ENCODE data around the gene PLXNB3.
A peak's percentile ranks its signal among the peaks of the same experiment; 100 is the strongest.

Gene PLXNB3

GRCh38 chrX:153778684-153779101, 14.6 kb downstream of the PLXNB3 start:
- Mint-ChIP-seq H3K4me3 (no peak overlapping the region), H3K36me3 (peaks cover 2 to 6% of the 10 kb centered on the region in 2 donors), H3K4me1 (peaks cover 4 to 11% of the 10 kb centered on the region in 2 donors), H3K27me3 (peaks cover 9 to 10% of the 10 kb centered on the region in 2 donors), H3K9me3 (no peaks in the 10 kb centered on the region), H3K27ac (no peak overlapping the region)
- DNase-seq (no peak), ATAC-seq (replicated peaks) (no peak)

GRCh38 chrX:153779891-153780677, 16.0 kb downstream of the PLXNB3 start:
- H3K27ac Mint-ChIP-seq: peak overlapping the region; percentile 17
- H3K4me3 Mint-ChIP-seq: no peak overlapping the region
- H3K9me3 Mint-ChIP-seq: no peaks in the 10 kb centered on the region
- peaks cover 4 to 11% of the 10 kb centered on the region in 2 donors for H3K4me1 Mint-ChIP-seq
- peaks cover 9 to 10% of the 10 kb centered on the region in 2 donors for H3K27me3 Mint-ChIP-seq
- DNase-seq: no peak
- ATAC-seq (replicated peaks): no peak
- H3K36me3 Mint-ChIP-seq: peaks cover 5 to 6% of the 10 kb centered on the region in 2 donors

- DNase-seq: no peak
- peak in 1 of 2 donors; percentile 15 for ATAC-seq (replicated peaks)
- peaks cover 9 to 10% of the 10 kb centered on the region in 2 donors for H3K27me3 Mint-ChIP-seq
Measured at GRCh38 chrX:153780678-153781427, 16.8 kb downstream of the PLXNB3 start, which contains the start of gene SRPK3. Gene SRPK3, plus strand, starts transcription at chrX:153781041. Its CDS starts 46 bp downstream, at chrX:153781087.

GRCh38 chrX:153781428-153782047, 17.5 kb downstream of the PLXNB3 start:
- Mint-ChIP-seq H3K36me3 (peaks cover 8 to 13% of the 10 kb centered on the region in 2 donors), H3K27ac (no peak overlapping the region), H3K9me3 (no peaks in the 10 kb centered on the region), H3K4me3 (no peak overlapping the region), H3K4me1 (peaks cover 4 to 11% of the 10 kb centered on the region in 2 donors), H3K27me3 (peaks cover 9 to 10% of the 10 kb centered on the region in 2 donors)
- ATAC-seq (replicated peaks) (no peak), DNase-seq (no peak)

More at GRCh38 chrX:153780678-153781427, 16.8 kb downstream of the PLXNB3 start, which contains the start of gene SRPK3:
- H3K36me3 Mint-ChIP-seq: peaks cover 8 to 10% of the 10 kb centered on the region in 2 donors
- no peaks in the 10 kb centered on the region for H3K9me3 Mint-ChIP-seq
- peak within 1 kb of the TSS; percentile 17 for H3K27ac Mint-ChIP-seq
- peaks cover 4 to 11% of the 10 kb centered on the region in 2 donors for H3K4me1 Mint-ChIP-seq
- no peak within 1 kb of the TSS for H3K4me3 Mint-ChIP-seq

GRCh38 chrX:153782313-153782712, 18.3 kb downstream of the PLXNB3 start:
- H3K4me3 Mint-ChIP-seq: no peak overlapping the region
- H3K4me1 Mint-ChIP-seq: peaks cover 4 to 11% of the 10 kb centered on the region in 2 donors
- no peak overlapping the region for H3K27ac Mint-ChIP-seq
- H3K36me3 Mint-ChIP-seq: peaks cover 8 to 17% of the 10 kb centered on the region in 2 donors
- ATAC-seq (replicated peaks): no peak
- peaks cover 9 to 10% of the 10 kb centered on the region in 2 donors for H3K27me3 Mint-ChIP-seq
- no peak for DNase-seq
- no peaks in the 10 kb centered on the region for H3K9me3 Mint-ChIP-seq

- Mint-ChIP-seq H3K4me3 (no peak overlapping the region), H3K9me3 (no peaks in the 10 kb centered on the region), H3K27me3 (peaks cover 9 to 10% of the 10 kb centered on the region in 2 donors), H3K36me3 (peaks cover 8 to 17% of the 10 kb centered on the region in 2 donors), H3K4me1 (peaks cover 4 to 11% of the 10 kb centered on the region in 2 donors), H3K27ac (no peak overlapping the region)
- DNase-seq: no peak
- ATAC-seq (replicated peaks): no peak
Measured at GRCh38 chrX:153782871-153783270, 18.8 kb downstream of the PLXNB3 start.

GRCh38 chrX:153783378-153784013, 19.4 kb downstream of the PLXNB3 start:
- peaks cover 4 to 11% of the 10 kb centered on the region in 2 donors for H3K4me1 Mint-ChIP-seq
- no peaks in the 10 kb centered on the region for H3K9me3 Mint-ChIP-seq
- peaks cover 8 to 17% of the 10 kb centered on the region in 2 donors for H3K36me3 Mint-ChIP-seq
- ATAC-seq (replicated peaks) (no peak), DNase-seq (no peak)
- H3K27me3 Mint-ChIP-seq: peaks cover 9 to 10% of the 10 kb centered on the region in 2 donors
- H3K27ac Mint-ChIP-seq: peak overlapping the region; percentile 76
- no peak overlapping the region for H3K4me3 Mint-ChIP-seq

- DNase-seq (no peak), ATAC-seq (replicated peaks) (no peak)
- H3K9me3 Mint-ChIP-seq: no peaks in the 10 kb centered on the region
- H3K4me3 Mint-ChIP-seq: no peak overlapping the region
- peaks cover 8 to 21% of the 10 kb centered on the region in 2 donors for H3K36me3 Mint-ChIP-seq
- H3K27ac Mint-ChIP-seq: no peak overlapping the region
- H3K27me3 Mint-ChIP-seq: peaks cover 9 to 10% of the 10 kb centered on the region in 2 donors
- peaks cover 4 to 11% of the 10 kb centered on the region in 2 donors for H3K4me1 Mint-ChIP-seq
Measured at GRCh38 chrX:153784325-153784967, 20.4 kb downstream of the PLXNB3 start.

- H3K36me3 Mint-ChIP-seq: peaks cover 5 to 28% of the 10 kb centered on the region in 2 donors
- DNase-seq (no peak), ATAC-seq (replicated peaks) (no peak)
- H3K27ac Mint-ChIP-seq: no peak overlapping the region
- H3K4me1 Mint-ChIP-seq: no peaks in the 10 kb centered on the region
- H3K4me3 Mint-ChIP-seq: no peak overlapping the region
- H3K27me3 Mint-ChIP-seq: no peaks in the 10 kb centered on the region
- H3K9me3 Mint-ChIP-seq: no peaks in the 10 kb centered on the region
Measured at GRCh38 chrX:153786669-153787068, 22.6 kb downstream of the PLXNB3 start.

- Mint-ChIP-seq H3K27me3 (no peaks in the 10 kb centered on the region), H3K36me3 (peaks cover 4 to 23% of the 10 kb centered on the region in 2 donors), H3K27ac (no peak overlapping the region), H3K9me3 (no peaks in the 10 kb centered on the region), H3K4me1 (peaks cover 5 to 10% of the 10 kb centered on the region in 2 donors), H3K4me3 (no peak overlapping the region)
- no peak for ATAC-seq (replicated peaks)
- no peak for DNase-seq
Measured at GRCh38 chrX:153789654-153790053, 25.6 kb downstream of the PLXNB3 start.

GRCh38 chrX:153791104-153791852, 27.2 kb downstream of the PLXNB3 start:
- ATAC-seq (replicated peaks) (no peak), DNase-seq (no peak)
- no peak overlapping the region for H3K27ac Mint-ChIP-seq
- H3K4me1 Mint-ChIP-seq: peaks cover 7 to 15% of the 10 kb centered on the region in 2 donors
- no peaks in the 10 kb centered on the region for H3K27me3 Mint-ChIP-seq
- no peak overlapping the region for H3K4me3 Mint-ChIP-seq
- H3K36me3 Mint-ChIP-seq: peaks cover 3 to 26% of the 10 kb centered on the region in 2 donors
- no peaks in the 10 kb centered on the region for H3K9me3 Mint-ChIP-seq

GRCh38 chrX:153792368-153792767, 28.3 kb downstream of the PLXNB3 start:
- no peak for DNase-seq
- no peak for ATAC-seq (replicated peaks)
- no peaks in the 10 kb centered on the region for H3K9me3 Mint-ChIP-seq

GRCh38 chrX:153793291-153793690, 29.2 kb downstream of the PLXNB3 start:
- no peak for DNase-seq
- Mint-ChIP-seq H3K36me3 (peaks cover 12 to 28% of the 10 kb centered on the region in 2 donors), H3K9me3 (no peaks in the 10 kb centered on the region), H3K27ac (peak overlapping the region; percentile 99), H3K27me3 (no peaks in the 10 kb centered on the region), H3K4me1 (peaks cover 10 to 21% of the 10 kb centered on the region in 2 donors), H3K4me3 (peak overlapping the region; percentile 95 to 98)
- ATAC-seq (replicated peaks): peak in 1 of 2 donors; percentile 11

More at GRCh38 chrX:153792368-153792767, 28.3 kb downstream of the PLXNB3 start:
- Mint-ChIP-seq H3K4me1 (peaks cover 10 to 21% of the 10 kb centered on the region in 2 donors), H3K27ac (no peak overlapping the region), H3K36me3 (peaks cover 8 to 24% of the 10 kb centered on the region in 2 donors), H3K27me3 (no peaks in the 10 kb centered on the region), H3K4me3 (peak overlapping the region in 1 of 2 donors; percentile 95)

All from stimulated activated naive B cell treated with anti-CD40 and anti-IgM and Interleukin-4, amounts not matched to agents 10 μg/mL and 1 μg/mL and 100 μg/mL, for 72 hours (primary cell).